ENCODE results near the gene FAM163B. TPM values are rescaled to one million over a fixed set of nuclear protein-coding genes. Genes with fewer than 3 reads are reported as not detected.

The FAM163B gene
- polyA plus RNA-seq, 1 donor (not counting 4 experiments of a cell fraction or from before 2014, with no cell fraction given), result not detected

- TF ChIP-seq EZH2 (IDR thresholded peaks at IDR 0.05; ENCODE audit: low read length), result no peak
- TF ChIP-seq, protein P1, sequence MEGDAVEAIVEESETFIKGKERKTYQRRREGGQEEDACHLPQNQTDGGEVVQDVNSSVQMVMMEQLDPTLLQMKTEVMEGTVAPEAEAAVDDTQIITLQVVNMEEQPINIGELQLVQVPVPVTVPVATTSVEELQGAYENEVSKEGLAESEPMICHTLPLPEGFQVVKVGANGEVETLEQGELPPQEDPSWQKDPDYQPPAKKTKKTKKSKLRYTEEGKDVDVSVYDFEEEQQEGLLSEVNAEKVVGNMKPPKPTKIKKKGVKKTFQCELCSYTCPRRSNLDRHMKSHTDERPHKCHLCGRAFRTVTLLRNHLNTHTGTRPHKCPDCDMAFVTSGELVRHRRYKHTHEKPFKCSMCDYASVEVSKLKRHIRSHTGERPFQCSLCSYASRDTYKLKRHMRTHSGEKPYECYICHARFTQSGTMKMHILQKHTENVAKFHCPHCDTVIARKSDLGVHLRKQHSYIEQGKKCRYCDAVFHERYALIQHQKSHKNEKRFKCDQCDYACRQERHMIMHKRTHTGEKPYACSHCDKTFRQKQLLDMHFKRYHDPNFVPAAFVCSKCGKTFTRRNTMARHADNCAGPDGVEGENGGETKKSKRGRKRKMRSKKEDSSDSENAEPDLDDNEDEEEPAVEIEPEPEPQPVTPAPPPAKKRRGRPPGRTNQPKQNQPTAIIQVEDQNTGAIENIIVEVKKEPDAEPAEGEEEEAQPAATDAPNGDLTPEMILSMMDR (optimal IDR thresholded peaks at IDR 0.05 in 1 of 3, IDR thresholded peaks at IDR 0.05 in 1 of 3, conservative IDR thresholded peaks at IDR 0.05 in 1 of 3; ENCODE audit: extremely low read depth in 1 of 3, insufficient read depth in 2 of 3, low read length in 3 of 3), result no peak
- H3K27me3 ChIP-seq (ENCODE audit: control insufficient read depth, extremely low read depth, insufficient read depth, low read length), result peaks cover 57% of the 10 kb centered on the region
- H3K9me1 ChIP-seq (ENCODE audit: control insufficient read depth, extremely low read depth, insufficient read depth, low read length), result no peaks in the 10 kb centered on the region
- H3K4me3 ChIP-seq (ENCODE audit: control insufficient read depth in 2 of 3, extremely low read depth in 1 of 3, insufficient read depth in 2 of 3, low read depth in 1 of 3, low read length in 3 of 3), result no peak overlapping the region
- H3K9me3 ChIP-seq (ENCODE audit: control insufficient read depth, low read depth, low read length), result no peaks in the 10 kb centered on the region
- no peak overlapping the region for H3K27ac ChIP-seq (ENCODE audit: control insufficient read depth, insufficient read depth, low read length)
- H3K4me1 ChIP-seq (ENCODE audit: control insufficient read depth, extremely low read depth, insufficient read depth, low read length), result peaks cover 9% of the 10 kb centered on the region
- H3K79me2 ChIP-seq (ENCODE audit: control insufficient read depth, insufficient read depth, low read length), result no peaks in the 10 kb centered on the region
- H3K36me3 ChIP-seq (ENCODE audit: control insufficient read depth in 2 of 2, extremely low read depth in 1 of 2, insufficient read depth in 2 of 2, low read length in 2 of 2), result no peaks in the 10 kb centered on the region
- no peak overlapping the region for H3K4me2 ChIP-seq (ENCODE audit: control insufficient read depth, extremely low read depth, insufficient read depth, low read depth, low read length)
- H3K9ac ChIP-seq (ENCODE audit: control insufficient read depth, extremely low read depth, insufficient read depth, low read length), result no peak overlapping the region
- no peak overlapping the region for H2AFZ ChIP-seq (ENCODE audit: control insufficient read depth, low read length)
- dilution Hi-C loops (cut with MboI; ENCODE audit: extremely low pct_ligation_motif_present, low sequenced_read_pairs), result no loop called here
- FAIRE-seq, result no peak
- DNase-seq (ENCODE audit: low read depth, low spot score), result no peak
- H4K20me1 ChIP-seq (ENCODE audit: control insufficient read depth, extremely low read depth, insufficient read depth, low read length), result no peaks in the 10 kb centered on the region
Measured at GRCh38 chr9:133537257-133537656, 71.9 kb downstream of the FAM163B start.

- Histone ChIP-seq H3K79me2 (ENCODE audit: control insufficient read depth, insufficient read depth, low read length) (no peaks in the 10 kb centered on the region), H3K27ac (ENCODE audit: control insufficient read depth, insufficient read depth, low read length) (no peak overlapping the region), H3K4me3 (ENCODE audit: control insufficient read depth in 2 of 3, extremely low read depth in 1 of 3, insufficient read depth in 2 of 3, low read depth in 1 of 3, low read length in 3 of 3) (no peak overlapping the region), H3K9me1 (ENCODE audit: control insufficient read depth, extremely low read depth, insufficient read depth, low read length) (no peaks in the 10 kb centered on the region), H3K36me3 (ENCODE audit: control insufficient read depth in 2 of 2, extremely low read depth in 1 of 2, insufficient read depth in 2 of 2, low read length in 2 of 2) (no peaks in the 10 kb centered on the region), H3K9me3 (ENCODE audit: control insufficient read depth, low read depth, low read length) (no peaks in the 10 kb centered on the region), H3K9ac (ENCODE audit: control insufficient read depth, extremely low read depth, insufficient read depth, low read length) (no peak overlapping the region), H3K4me2 (ENCODE audit: control insufficient read depth, extremely low read depth, insufficient read depth, low read depth, low read length) (no peak overlapping the region), H2AFZ (ENCODE audit: control insufficient read depth, low read length) (no peak overlapping the region), H3K4me1 (ENCODE audit: control insufficient read depth, extremely low read depth, insufficient read depth, low read length) (peaks cover 9% of the 10 kb centered on the region), H3K27me3 (ENCODE audit: control insufficient read depth, extremely low read depth, insufficient read depth, low read length) (peaks cover 57% of the 10 kb centered on the region), H4K20me1 (ENCODE audit: control insufficient read depth, extremely low read depth, insufficient read depth, low read length) (no peaks in the 10 kb centered on the region)
- DNase-seq (ENCODE audit: low read depth, low spot score) (no peak), FAIRE-seq (no peak)
- dilution Hi-C loops (cut with MboI; ENCODE audit: extremely low pct_ligation_motif_present, low sequenced_read_pairs), result no loop called here
- TF ChIP-seq EZH2 (IDR thresholded peaks at IDR 0.05; ENCODE audit: low read length), result no peak
- TF ChIP-seq, protein P1 (optimal IDR thresholded peaks at IDR 0.05 in 1 of 3, IDR thresholded peaks at IDR 0.05 in 1 of 3, conservative IDR thresholded peaks at IDR 0.05 in 1 of 3; ENCODE audit: extremely low read depth in 1 of 3, insufficient read depth in 2 of 3, low read length in 3 of 3), result no peak
Measured at GRCh38 chr9:133536536-133536935, 72.7 kb downstream of the FAM163B start.

Measured in keratinocyte (primary cell).